GM10847 (cell line): ENCODE measurements around the gene TXLNB.

Experiments
- POLR2A ChIP-seq: IDR thresholded peaks from 2 replicates; pipeline ENCODE4 v1.6.1; 2011; ENCODE audit not compliant: insufficient read length; ENCODE audit errors: extremely low read depth

Gene TXLNB

DNA sequence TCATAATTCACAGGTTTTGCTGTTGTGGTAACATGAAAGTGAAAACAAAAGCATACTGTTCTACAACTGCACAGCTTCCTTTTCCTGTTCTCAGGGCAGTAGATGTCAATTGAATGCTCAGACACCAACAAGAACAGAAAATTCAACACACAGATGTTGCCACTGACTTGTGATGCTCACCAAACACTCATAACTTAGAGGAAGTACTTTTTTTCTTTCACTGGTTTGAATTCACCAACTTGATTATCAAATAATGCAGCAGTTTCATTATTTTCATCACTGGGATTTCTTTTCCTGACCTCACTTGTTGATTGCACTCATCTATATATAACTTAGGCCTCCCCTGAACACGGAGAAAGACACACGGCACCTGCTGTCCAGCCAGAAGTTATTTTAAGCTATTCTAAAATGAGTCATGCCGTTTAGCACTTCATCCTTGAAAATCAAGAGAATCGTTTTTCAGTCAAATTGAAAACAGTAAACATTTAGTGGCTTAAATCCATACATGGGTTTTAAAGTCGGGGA, 949 bp downstream of the TXLNB start:
- no peak for TF ChIP-seq POLR2A

DNA sequence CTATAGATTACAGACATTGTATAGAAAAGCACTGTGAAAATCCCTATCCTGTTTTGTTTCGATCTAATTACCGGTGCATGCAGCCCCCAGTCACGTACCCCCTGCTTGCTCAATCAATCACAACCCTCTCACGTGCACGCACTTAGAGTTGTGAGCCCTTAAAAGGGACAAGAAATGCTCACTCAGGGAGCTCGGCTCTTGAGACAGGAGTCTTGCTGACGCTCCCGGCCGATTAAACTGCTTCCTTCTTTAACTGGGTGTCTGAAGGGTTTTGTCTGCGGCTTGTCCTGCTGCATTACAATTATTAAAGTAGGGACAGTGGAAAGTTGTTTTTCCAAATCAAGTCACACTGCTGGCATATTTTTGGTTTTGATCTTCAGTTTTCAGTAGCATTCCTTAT, 2.6 kb downstream of the TXLNB start:
- TF ChIP-seq POLR2A, result no peak

DNA sequence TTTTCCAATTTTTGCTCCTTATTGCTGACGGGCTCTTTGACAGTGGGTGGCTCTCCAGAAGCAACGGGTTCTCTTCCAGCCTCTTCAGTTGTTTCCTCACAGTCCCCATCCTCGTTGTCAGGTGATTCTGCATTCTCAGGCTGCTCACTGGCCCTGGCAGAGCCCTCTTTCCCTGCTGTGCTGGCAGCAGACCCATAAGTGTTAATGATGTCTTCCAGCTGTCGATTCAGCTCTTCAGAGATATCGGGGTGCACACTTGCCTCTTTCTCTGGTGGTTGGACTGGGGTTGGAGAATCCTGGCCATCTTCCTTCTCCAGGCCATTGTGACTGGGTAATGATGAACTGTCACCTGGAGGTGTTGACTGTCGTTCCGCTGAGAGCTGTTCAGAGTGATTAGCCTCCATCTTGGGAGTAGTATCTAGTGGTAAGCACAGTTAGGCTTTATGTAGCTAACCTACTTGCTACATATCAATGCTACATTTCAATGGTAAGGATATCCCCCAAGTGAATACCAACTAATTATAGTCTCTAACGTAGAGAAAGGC, 3.2 kb downstream of the TXLNB start:
- TF ChIP-seq POLR2A, result no peak

DNA sequence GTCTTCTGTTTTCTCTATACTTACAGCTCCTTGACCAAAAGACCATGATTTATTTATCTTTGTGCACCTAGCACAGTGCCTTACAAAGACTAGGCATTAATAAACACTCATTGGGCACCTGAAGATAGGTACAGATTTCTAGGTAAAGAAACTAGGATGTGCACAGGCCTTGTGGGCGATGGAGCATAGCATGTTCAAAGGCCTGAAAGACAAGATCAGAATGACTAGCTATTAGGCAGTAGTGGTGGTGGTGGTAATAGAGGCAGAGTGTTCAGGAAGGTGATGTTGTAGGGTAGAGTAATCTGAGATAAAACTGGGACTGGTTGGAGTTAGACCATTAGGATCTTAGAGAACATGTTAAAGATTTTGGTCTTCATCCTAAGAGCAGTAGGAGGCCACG, 3.9 kb downstream of the TXLNB start:
- no peak for TF ChIP-seq POLR2A

DNA sequence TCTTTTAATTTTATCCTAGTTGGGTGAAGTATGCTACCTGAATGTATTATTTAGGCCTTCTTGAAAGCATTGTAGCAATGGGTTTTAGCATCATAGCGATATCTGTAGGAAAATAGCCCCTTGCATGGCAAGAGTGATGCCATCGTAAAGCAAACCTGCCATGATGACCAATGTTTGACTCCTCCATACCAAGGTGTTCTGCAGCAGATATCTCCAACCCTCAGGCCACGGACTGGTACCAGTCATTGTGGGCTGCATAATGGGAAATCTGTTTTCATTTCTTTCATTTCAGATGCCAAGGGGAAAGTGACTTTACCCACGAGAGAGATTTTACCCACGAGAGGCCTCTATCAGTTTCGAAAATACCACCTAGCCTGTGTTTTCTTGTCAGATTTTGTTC, 6.2 kb downstream of the TXLNB start:
- no peak for TF ChIP-seq POLR2A

DNA sequence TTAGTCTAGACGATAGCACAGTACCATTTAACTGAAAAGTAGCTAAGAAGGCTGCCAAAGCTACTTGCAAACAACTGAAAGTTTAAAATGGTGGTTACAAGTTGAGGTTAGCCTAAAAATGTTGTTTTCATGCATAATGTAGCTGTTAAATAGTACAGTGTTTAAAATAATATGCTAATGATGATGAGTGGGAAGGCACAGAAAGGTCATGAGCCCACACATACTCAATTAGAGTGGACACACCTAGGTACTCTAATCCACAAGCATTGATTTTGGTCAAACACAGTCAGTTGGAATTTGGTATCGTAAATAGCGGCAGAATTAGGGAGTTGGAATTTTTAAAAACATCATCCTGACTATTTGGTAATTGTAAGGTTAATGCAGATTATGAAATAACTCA, 7.0 kb downstream of the TXLNB start:
- no peak for TF ChIP-seq POLR2A

DNA sequence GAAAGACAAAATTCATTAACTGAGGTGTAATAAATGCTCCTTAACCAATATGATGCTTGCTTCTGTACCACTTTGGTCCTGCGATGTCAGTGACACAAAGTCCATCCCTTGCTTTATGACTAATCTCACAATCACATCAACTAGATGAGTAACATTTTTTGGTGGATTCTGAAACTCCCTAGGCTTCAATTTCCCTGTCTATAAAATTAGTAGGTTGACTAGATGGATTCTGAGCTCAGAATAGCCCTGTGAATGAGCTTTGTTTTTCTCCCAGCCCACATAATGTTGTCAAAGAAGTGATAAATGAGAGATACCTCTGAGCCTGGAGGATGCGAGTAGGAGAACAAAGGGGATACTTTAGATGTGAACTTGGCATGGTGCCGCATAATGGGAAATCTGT, 9.1 kb downstream of the TXLNB start:
- no peak for TF ChIP-seq POLR2A

DNA sequence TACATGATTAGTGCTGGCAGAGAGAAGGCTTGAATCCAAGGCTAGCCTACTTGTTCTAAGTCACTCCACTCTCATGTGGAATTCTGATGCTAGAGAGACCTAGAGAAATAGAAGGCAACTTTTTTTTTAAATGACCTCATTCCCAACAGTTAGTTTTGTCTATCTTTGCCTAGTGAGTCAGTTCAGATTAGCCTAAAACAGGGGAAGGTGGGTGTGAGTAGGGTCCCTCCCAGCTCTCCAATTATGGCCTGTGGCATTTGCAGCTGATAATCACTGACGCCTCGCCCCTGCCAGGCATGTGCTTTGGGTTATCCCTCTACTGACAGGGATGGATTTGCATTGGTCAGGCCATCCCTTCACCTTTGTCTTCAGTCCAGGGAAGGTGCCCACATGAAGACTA, 13.6 kb downstream of the TXLNB start:
- TF ChIP-seq POLR2A, result no peak

DNA sequence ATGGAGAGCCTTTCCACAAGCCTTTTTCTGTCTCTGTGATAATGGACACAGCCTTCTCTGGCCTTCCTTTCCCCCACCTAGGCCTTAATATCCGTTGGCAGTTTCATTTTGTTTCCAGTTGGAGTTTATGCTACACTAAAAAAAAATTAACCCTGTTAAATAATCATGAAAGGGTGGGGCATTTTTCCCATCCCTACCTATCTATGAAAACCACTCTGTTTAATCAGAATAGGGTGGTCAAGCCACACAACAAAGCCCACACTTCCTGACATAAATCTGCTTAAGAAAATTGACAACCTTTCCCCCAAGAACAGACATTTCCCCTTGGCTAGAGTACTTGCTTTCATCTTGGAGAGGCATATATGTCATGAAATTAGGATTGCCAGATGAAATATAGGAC, 14.2 kb downstream of the TXLNB start:
- no peak for TF ChIP-seq POLR2A

DNA sequence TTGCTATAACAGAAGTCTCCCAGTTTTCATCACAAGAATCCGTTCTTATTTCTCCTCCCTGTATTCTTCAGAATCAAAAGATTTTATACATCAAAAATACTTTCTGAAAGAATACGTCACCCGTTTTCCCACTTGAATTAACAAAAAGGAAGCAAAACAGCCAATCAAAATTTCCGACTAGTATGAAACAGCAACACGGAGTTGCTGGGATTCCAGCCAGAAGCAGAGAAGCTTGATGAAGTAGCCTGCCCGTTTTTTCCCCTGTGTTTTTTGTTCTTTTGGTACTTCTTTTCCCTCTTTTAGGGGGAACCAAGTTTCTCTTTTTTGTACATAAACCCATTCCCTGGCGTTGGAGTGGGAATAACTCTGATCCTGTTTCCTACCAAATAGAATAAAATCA, 14.6 kb downstream of the TXLNB start:
- no peak for TF ChIP-seq POLR2A

DNA sequence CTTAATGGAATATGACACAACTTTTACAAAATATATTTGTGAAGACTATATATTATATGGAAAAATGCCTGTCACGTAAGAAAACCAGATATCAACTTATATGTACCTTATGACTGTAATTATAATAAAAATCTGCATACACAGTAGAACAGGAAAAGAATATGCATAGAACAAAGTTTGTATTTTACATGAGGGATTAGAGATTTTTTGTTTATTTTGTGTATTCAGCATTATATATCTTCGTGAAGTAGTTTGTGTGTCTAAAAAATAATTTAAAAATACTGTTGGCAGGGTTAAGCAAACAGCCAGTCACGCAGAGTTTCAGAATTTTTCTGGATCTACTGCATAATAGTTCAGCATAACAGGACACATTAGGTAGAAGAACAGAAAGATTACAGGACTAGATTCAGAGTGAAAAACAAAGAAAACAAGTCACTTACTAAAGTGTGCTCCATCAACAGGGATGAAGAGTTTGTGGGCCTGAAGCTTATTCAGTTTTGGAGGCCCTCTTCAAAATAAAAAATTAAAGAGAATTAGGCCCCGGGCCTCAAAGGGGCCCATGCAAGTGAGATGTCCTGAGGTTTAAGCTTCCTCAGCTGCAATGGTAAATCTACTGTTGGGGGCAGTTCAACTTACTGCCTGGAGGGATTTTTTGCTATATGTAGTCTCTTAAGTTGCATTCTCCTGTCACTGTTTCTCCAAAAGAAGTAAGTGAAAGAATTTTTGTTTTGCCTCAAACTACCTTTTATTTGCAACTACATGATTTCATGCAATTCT, 16.3 kb downstream of the TXLNB start:
- TF ChIP-seq POLR2A, result no peak

DNA sequence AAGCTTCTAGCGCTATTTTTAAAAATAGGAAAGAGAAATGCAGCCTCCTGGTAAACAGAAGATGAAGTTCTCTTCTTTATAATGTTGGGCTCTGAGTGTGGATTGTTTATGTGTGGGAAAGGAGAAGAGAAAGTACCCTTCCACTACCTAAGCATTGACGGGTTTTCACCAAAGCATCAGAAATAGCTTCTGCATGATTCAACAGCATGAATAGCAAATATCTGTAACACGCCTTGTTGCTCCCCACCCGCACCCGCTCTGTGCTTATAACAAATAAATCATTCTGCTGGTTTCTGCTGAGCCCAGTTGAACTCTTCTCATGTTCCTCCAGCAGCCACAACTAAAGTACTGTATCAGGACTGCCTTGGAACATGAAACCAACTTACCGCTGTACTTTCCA, 20.7 kb downstream of the TXLNB start:
- TF ChIP-seq POLR2A, result no peak

DNA sequence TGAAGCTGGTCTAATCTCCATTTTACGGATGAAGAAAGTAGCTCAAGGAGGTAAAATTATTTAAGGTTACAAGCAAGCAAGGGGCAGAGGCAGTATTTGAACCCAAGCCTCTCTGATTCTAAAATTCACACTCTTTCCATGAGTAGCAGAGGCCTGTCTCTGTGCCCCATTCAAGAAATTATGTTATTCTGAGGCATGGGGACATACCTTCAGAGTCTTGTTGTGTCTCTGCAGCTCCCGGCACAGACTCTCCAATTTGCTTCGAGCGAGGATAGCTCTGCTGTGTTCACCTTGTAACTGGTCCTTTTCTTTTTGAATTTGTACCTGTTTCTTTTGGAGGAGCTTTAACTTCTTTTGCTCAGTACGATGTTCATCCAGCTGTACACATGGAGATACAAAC, 21.5 kb downstream of the TXLNB start:
- no peak for TF ChIP-seq POLR2A

DNA sequence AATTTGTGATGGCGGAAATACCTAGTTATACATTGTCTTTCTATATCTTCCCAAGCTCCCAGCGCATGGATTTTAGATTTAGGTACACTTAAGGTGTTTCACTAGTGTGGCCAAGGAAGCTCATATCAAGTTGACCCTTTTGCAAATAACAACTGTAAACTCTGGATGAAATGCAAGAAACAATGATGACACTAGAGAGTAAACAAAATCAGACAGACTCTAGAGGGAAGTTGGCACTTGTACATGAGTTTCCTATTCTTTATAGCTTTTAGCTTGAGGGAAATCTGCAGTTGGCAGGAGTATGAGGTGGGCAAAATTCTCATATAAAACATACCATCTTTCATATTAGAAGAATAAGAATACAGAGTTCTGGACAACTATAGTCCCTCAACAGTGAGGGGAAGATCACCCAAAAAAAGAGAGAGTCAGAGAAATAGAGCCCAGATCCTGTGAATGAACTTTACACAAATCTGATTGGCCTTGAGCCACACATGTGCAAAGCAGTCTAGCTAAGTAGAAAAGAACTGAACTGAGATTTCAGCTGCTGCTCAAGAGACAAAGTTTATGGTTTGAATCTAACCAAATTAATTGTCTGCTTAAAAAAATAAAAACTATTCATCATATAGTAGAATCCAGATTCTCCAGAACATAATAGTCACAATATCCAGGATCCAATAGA, 26.1 kb downstream of the TXLNB start:
- no peak for TF ChIP-seq POLR2A

DNA sequence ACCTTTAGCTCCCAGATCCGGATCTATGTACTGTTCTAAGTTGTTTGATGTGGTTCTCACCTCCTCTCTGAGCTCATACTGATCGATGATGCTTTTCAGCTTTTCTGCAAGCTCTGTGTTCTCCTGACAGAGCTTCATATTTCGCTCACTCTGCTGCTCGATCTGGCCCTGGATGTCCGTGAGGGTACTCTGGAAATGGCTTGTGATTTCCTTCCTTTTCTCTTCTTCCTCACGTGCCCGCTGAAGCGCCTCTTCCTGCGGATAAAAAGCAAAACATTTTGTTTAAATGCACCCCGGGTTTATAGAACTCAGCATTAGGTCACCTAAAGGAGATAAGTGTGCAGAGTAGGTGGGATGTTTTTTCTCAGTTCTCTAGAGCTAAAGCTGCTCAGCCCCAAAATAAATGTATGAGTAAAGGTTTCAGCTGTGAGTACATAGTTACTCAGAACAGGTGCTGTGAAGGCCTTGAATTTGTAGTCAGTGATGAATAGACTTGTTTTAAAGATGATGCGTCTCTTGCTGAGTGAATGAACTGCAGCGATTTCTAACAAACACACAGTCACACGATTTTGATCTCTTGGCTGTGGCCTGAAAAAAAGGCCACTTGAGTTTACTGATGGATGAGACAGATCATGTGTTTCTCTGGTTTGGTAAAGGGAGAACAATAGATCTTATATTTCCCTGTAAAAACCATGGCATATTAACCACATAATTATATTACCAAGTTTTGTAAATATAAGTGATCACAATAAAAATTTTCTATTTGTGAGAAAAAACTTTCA, 29.1 kb downstream of the TXLNB start:
- no peak for TF ChIP-seq POLR2A
